Pancreas (tissue), 10 donors: ENCODE data around the gene ZNHIT6. TPM values are rescaled to one million over a fixed set of nuclear protein-coding genes. Genes with fewer than 3 reads are reported as not detected.

Experiments used
- ATAC-seq, 4 donors: fragments of 200-7000 bp; cut with Tn5 transposase; one replicate each; pipeline versions ENCODE4 v1.8.0 to v1.9.1; 2020; ENCODE audit warnings: mild to moderate bottlenecking in 4 of 4, moderate library complexity in 4 of 4
- DNase-seq, 6 donors: peaks; one replicate each; pipeline ENCODE4 v3.0.0-alpha.2; 2020
- FAIRE-seq: peaks from 2 replicates; lab custom pipeline; 2012; peaks lifted over from hg19 to GRCh38; lab: Jason Lieb, UNC
- H3K27ac ChIP-seq, 4 donors: fragments of 200-600 bp; sonication (generic); 1 replicate in 3 of 4; 2 replicates in 1 of 4; pipeline versions ENCODE4 v1.5.0 to v1.8.0; 2020
- H3K27me3 ChIP-seq, 4 donors: fragments of 200-600 bp; one replicate each; pipeline ENCODE4 v1.8.0; 2021
- H3K36me3 ChIP-seq, 3 donors: fragments of 200-600 bp; sonication (generic) in 1 of 3; one replicate each; pipeline versions ENCODE4 v1.5.0 to v1.8.0; 2020 to 2021
- H3K4me1 ChIP-seq, 3 donors: fragments of 200-600 bp; one replicate each; pipeline ENCODE4 v1.8.0; 2021
- H3K4me3 ChIP-seq, 4 donors: fragments of 200-600 bp; sonication (generic) in 2 of 4; one replicate each; pipeline versions ENCODE4 v1.5.0 to v1.8.0; 2020 to 2021
- H3K9me3 ChIP-seq, 4 donors: fragments of 200-600 bp; one replicate each; pipeline ENCODE4 v1.8.0; 2021
- WGBS, 2 donors: extraction: QIAGEN DNeasy Blood & Tissue Kit; methylation state at CpG; one replicate each; pipeline ENCODE4 v1.1.7; 2013; 5-methylcytosine and 5-hydroxymethylcytosine counted together
- intact Hi-C, 3 donors: fragments of 100-400 bp; cut with DNase I; formaldehyde crosslinking; loops; one replicate each; pipeline versions ENCODE4 v1.11.1 to v1.14.2; 2022
- polyA plus RNA-seq, 2 donors: library from polyadenylated mRNA; stranded (reverse); fragments of 200-250 nt; gene quantifications; one replicate each; pipeline ENCODE4 v1.2.3, GENCODE V29; 2013
- total RNA-seq, 6 donors: library from RNA; stranded (reverse); fragmentation: NEBNext Ultra II Directional in 4 of 6; extraction: Animal tissue kit (Norgen Biotek cat#: 25700) in 4 of 6; gene quantifications; one replicate each; pipeline versions ENCODE4 v1.2.1 to v1.2.4, GENCODE V29; 2021 to 2023
- TF ChIP-seq, protein P1 (sequence below), 4 donors: fragments of 200-600 bp; sonication (generic) in 3 of 4; IDR thresholded peaks; one replicate each; pipeline versions ENCODE4 v1.5.0 to v1.8.0; 2021; ENCODE audit warnings: antibody characterized with exemption in 4 of 4
- donor health status: healthy with polysubstance abuse.
- donor health status: DM: no; HTN: no; CAD: no; lungs with moderate emphysema.
- donor health status: DM: no; HTN: no; CAD: no.
- donor health status: control.
- donor health status: control.
- donor health status: Bipolar disorder and iron deficiency.
- donor health status: DM: yes; HTN: yes; CAD: no.
- donor health status: DM: no; HTN: no; CAD: no.
- donor health status: DM: no; HTN: no; CAD: no.
- donor health status: DM: yes; HTN: yes; CAD: no.

ZNHIT6 gene
- total and polyA plus RNA-seq, 8 donors: 3.0 to 7.5 (median 5.3) TPM

DNA sequence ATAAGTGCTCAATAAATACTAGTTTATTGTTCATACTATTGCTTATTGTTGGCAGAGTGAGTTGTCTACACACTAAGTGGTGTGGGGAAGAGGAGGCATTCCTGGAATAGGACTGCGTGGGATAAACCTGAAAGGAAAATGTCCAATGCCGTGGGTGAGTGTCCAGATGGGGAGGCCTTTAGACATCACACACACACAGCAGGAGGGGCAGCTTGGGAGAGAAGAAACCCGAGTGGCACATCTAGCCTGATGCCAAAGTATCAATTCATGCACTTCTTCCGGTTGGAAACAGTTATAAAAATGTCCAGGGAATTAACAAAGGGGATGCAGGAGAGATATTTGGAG, 100.3 kb downstream of the ZNHIT6 start:
- TF ChIP-seq, protein P1, sequence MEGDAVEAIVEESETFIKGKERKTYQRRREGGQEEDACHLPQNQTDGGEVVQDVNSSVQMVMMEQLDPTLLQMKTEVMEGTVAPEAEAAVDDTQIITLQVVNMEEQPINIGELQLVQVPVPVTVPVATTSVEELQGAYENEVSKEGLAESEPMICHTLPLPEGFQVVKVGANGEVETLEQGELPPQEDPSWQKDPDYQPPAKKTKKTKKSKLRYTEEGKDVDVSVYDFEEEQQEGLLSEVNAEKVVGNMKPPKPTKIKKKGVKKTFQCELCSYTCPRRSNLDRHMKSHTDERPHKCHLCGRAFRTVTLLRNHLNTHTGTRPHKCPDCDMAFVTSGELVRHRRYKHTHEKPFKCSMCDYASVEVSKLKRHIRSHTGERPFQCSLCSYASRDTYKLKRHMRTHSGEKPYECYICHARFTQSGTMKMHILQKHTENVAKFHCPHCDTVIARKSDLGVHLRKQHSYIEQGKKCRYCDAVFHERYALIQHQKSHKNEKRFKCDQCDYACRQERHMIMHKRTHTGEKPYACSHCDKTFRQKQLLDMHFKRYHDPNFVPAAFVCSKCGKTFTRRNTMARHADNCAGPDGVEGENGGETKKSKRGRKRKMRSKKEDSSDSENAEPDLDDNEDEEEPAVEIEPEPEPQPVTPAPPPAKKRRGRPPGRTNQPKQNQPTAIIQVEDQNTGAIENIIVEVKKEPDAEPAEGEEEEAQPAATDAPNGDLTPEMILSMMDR (IDR thresholded peaks at IDR 0.05): no peak
- no peaks in the 10 kb centered on the region for H3K9me3 ChIP-seq
- peaks cover 6 to 23% (median 19%) of the 10 kb centered on the region in 3 donors for H3K4me1 ChIP-seq
- no peaks in the 10 kb centered on the region for H3K27me3 ChIP-seq
- FAIRE-seq: no peak
- WGBS, 2 donors: 92 to 93% methylated on average over 4 of the region's 4 CpGs
- DNase-seq: no peak
- no peaks in the 10 kb centered on the region for H3K36me3 ChIP-seq
- intact Hi-C loops: no loop called here
- no peak overlapping the region for H3K4me3 ChIP-seq
- H3K27ac ChIP-seq: no peak overlapping the region
- no peak for ATAC-seq

DNA sequence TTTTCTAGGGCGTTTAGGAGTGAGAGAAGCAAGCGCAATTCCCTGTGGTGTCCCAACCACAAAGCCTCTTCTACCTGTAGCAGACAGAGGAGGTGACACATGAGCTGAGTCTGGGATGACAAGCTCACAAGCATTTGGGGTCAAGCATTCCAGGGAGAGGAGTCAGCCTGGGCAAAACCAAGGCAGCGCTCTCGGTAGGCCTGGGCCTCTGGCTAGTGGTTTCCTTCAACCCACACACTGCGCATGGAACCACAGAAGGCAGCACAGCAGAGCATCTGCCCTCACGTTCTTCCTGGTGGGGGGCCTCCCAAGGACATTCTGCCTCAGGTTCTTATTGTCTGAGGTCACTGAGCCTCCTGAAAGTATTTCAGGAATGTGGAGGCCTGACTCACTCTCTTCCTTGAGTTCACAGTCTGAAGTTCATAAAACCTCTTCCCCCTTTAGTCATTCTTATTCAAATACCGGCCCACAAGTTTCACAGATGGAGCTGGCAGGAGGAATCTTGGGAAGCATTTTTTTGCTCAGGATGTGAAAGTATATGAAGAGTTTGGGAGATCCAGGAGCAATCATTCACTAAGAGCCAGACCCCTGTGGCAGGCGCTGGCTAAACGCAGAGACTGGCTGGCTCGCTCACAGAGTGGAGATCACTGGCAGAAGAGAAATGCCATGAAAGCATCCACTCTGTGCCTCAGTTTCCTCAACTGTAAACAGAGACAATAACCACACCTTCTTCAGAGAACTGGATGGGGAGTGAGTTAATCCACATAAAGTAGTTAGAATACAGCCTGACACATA, 100.9 kb downstream of the ZNHIT6 start:
- peaks cover 6 to 19% (median 18%) of the 10 kb centered on the region in 3 donors for H3K4me1 ChIP-seq
- no peaks in the 10 kb centered on the region for H3K9me3 ChIP-seq
- DNase-seq (peak in 1 of 6 donors; percentile 26), ATAC-seq (peak in 2 of 4 donors; percentile 6 to 30), FAIRE-seq (no peak)
- no peak overlapping the region for H3K4me3 ChIP-seq
- intact Hi-C loops: no loop called here
- WGBS, 2 donors: 85 to 87% methylated on average over 10 of the region's 10 CpGs
- no peaks in the 10 kb centered on the region for H3K27me3 ChIP-seq
- H3K27ac ChIP-seq: peak overlapping the region in 1 of 4 donors; percentile 30
- no peaks in the 10 kb centered on the region for H3K36me3 ChIP-seq
- TF ChIP-seq, protein P1 (IDR thresholded peaks at IDR 0.05): no peak

DNA sequence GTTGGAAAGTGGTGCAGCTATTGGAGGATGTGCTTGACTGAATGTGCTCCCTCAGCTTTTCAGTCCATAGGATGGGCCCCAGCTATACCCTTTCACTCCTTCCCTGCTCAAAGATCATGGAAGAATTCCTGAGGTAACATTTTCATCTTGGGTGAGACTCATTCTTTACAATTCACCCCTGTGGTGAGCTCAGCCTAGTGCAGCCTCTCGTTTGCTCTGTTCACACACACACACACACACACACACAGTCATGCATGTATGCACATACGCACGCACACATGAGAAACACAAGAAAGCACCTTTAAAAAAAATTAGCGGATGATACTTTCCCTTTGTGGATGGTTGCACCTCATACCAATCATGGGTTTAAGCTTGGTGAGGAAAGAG, 101.8 kb downstream of the ZNHIT6 start:
- H3K27ac ChIP-seq: peak overlapping the region in 1 of 4 donors; percentile 61
- ATAC-seq (no peak), FAIRE-seq (no peak), DNase-seq (no peak)
- no peaks in the 10 kb centered on the region for H3K27me3 ChIP-seq
- WGBS, 2 donors: 90 to 94% methylated on average over 4 of the region's 4 CpGs
- H3K9me3 ChIP-seq: no peaks in the 10 kb centered on the region
- H3K4me1 ChIP-seq: peaks cover 6 to 19% (median 14%) of the 10 kb centered on the region in 3 donors
- no peaks in the 10 kb centered on the region for H3K36me3 ChIP-seq
- TF ChIP-seq, protein P1 (IDR thresholded peaks at IDR 0.05): no peak
- no peak overlapping the region for H3K4me3 ChIP-seq
- intact Hi-C loops: no loop called here

DNA sequence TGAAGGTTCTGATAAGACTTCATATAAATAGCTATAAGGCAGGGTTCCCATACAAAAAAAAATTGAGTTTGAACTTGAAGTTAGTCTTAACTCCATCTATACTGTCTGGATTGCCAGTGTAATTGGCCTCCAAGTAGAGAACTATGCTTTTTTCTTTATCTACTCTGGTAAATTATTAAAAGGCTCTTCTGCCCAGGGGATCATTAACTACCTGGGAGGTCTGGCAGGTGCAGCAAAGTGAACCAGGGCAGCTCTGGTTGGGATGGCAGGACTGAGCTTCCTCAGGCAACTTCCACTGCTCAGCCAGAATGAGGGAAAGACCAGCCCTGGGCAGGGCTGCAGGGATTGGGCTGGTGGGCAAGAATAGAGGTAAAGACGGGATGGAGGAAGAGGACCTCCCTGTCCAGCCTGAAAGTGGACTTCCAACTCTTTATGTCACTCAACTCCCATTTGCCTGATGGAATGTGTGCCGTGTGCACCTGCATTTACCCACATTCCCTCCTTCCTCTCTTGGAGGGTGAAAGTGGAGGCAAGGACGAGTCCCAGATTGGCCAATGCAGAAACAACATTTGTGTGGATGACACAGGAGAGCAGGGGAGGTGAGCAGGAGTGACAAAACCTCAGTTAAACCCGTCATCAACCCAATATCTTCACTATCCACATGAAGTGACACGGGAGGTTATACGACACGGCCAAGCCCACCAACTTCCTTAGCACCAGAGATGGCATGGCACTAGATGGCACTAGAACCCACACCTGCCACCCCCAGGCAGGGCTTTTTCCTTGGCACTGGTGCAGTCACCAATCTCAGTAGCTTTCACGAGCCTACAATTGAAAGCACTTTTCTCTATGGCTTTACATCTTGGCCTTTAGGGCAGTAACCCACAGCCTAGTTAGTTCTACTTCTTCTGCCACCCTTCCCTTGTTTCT, 102.5 kb downstream of the ZNHIT6 start:
- Histone ChIP-seq H3K9me3 (no peaks in the 10 kb centered on the region), H3K27me3 (no peaks in the 10 kb centered on the region), H3K27ac (peak overlapping the region in 2 of 4 donors; percentile 50 to 61), H3K4me3 (no peak overlapping the region), H3K4me1 (peaks cover 6 to 19% (median 14%) of the 10 kb centered on the region in 3 donors), H3K36me3 (no peaks in the 10 kb centered on the region)
- intact Hi-C loops: no loop called here
- TF ChIP-seq, protein P1 (IDR thresholded peaks at IDR 0.05): no peak
- DNase-seq (peak in 5 of 6 donors; percentile 53 to 66 (median 58)), ATAC-seq (peak; percentile 86 to 96 (median 92)), FAIRE-seq (no peak)
- 30 to 38% methylated on average over 8 of the region's 8 CpGs for WGBS, 2 donors
